HG02840 (cell line): ENCODE measurements around the gene ZBTB40.

Experiments used
- ATAC-seq: cut with Tn5 transposase; IDR thresholded peaks from one replicate; pipeline ENCODE4 v1.9.1; 2021; ENCODE audit warnings: mild to moderate bottlenecking, moderate library complexity, moderate number of reproducible peaks; ENCODE audit not compliant: unreplicated experiment, low FRiP score

The ZBTB40 gene

GRCh38 chr1:22575532-22576149 is 124.0 kb downstream of the ZBTB40 start:
- ATAC-seq = no peak

DNA sequence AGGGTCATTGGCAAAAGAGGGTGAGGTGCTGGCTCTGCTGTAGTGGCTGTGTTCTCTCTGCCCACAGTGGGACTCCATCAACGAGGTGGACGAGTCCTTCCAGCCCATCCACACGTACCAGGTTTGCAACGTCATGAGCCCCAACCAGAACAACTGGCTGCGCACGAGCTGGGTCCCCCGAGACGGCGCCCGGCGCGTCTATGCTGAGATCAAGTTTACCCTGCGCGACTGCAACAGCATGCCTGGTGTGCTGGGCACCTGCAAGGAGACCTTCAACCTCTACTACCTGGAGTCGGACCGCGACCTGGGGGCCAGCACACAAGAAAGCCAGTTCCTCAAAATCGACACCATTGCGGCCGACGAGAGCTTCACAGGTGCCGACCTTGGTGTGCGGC is 124.5 kb downstream of the ZBTB40 start:
- ATAC-seq = no peak

DNA sequence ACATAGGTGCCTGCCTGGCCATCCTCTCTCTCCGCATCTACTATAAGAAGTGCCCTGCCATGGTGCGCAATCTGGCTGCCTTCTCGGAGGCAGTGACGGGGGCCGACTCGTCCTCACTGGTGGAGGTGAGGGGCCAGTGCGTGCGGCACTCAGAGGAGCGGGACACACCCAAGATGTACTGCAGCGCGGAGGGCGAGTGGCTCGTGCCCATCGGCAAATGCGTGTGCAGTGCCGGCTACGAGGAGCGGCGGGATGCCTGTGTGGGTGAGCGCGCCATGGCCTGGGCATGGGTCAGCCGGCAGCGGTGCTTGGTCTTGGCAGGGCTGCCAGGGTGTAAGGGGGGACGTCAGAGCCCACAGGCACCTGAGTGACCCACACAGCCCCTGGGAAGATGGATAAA is 125.0 kb downstream of the ZBTB40 start:
- no peak for ATAC-seq

- ATAC-seq = no peak
Measured at GRCh38 chr1:22578732-22579361, 127.2 kb downstream of the ZBTB40 start.

DNA sequence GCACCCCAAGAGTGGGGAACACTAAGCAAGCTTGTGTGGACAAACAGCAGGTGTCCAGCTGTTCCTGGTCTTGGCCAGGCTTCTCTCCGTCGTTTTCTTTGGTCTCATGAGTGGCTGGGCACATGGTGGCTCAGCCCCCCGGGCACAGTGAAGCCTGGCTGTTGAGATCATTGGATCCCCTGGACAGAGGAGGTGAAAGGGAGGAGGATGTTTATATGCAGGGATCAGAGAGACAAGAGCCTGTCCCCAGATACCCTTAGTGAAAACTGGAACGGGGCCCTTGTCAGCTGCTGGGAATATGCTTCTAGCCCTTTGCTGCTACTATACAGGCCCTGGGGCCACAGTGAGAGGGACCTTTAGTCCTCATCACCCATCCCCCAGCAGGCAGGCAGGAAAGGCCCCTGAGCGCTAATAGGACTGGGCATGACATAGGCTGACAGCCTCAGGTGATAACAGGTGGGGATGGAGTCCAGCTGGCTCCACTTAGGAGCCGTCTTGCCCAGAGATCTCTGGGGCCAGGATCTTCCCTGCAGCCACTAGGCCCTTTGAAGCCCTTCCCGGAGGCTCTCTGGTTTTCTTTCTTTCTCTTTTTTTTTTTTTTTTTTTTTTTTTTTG is 128.0 kb downstream of the ZBTB40 start:
- no peak for ATAC-seq
